GM19043 (cell line): Measurements from ENCODE around the gene TUBGCP5.
A peak's percentile ranks its signal among the peaks of the same experiment; 100 is the strongest.

Source experiments
- ATAC-seq: cut with Tn5 transposase; IDR thresholded peaks from one replicate; pipeline ENCODE4 v1.9.1; 2021; ENCODE audit warnings: low read depth; ENCODE audit not compliant: unreplicated experiment

Gene TUBGCP5

GRCh38 chr15:22979238-22980188, 59.9 kb downstream of the TUBGCP5 start:
- ATAC-seq = peak; percentile 38

DNA sequence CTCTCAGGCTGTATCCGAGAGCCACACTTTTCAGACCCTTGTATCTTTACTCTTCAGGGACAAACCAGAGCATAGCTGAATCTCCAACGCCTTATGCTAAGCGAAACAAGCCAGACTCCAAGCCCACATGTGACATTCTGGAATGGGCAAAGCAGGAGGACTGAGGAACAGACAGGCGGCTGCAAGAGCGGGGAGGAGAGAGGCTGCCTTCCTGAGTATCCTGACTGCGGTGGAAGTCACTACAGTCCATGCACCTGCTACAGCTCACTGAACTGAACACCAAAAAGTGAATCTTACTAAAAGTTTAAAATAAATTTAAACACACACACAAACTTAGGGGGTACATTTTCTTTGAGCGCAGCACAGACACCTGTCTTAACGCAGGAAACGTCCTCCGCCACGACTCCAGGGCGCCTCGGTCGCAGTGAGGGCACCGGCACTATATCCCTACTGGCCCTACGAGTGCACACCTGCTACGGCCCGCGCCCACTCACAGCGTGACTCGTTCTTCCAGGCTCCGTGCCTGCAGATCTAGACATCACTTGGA, 60.6 kb downstream of the TUBGCP5 start:
- peak; percentile 43 for ATAC-seq

DNA sequence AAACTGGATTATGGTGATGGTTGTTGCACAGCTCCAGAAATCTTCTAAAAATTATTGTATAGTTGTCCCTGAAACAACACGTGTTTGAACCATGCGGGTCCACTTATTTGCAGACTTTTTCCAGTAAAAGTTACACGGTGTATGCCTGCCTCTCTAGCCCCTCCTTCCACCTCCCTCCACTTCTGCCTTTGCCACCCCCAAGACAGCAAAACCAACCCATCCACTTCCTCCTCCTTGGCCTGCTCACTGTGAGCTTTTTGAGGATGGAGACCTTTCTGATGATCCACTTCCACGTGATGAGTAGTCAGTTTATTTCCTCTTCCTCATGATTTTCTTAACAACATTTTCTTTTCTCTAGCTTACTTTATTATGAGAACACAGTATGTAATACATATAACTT, 64.6 kb downstream of the TUBGCP5 start:
- no peak for ATAC-seq

DNA sequence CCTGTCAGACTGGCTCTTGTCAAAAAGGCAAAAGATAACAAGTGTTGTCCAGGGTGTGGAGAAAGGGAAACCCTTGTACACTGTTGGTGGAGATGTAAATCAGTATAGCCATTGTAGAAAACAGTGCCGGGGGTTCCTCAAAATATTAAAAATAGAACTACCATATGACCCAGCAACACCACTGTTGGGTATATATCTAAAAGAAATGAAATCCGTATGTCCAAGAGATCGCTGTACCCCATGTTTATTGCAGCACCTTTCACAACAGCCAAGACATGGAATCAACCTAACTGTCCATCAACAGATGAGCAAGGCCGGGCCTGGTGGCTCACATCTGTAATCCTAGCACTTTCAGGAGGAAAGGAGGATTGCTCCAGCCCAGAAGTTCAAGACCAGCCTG, 65.4 kb downstream of the TUBGCP5 start:
- no peak for ATAC-seq

DNA sequence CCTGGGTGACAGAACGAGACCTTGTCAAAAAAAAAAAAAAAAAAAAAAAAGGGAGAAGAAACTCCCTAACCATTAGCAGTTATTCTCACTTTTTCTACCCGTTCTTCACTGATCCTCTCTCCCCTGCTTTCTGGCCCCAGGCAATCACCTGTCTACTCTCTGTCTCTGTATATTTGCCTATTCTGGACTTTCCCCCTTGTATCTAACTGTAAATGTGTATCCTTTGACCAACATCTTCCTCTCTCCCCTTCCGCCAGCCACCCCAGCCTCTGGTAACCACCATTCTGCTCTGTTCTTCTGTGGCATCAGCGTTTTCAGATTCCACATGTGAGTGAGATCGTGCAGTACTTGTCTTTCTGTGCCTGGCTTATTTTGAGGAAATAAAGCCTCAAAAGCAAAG, 66.1 kb downstream of the TUBGCP5 start:
- ATAC-seq = peak; percentile 90

GRCh38 chr15:22969489-22969888, 69.9 kb downstream of the TUBGCP5 start:
- ATAC-seq = no peak

GRCh38 chr15:22968366-22968765, 71.0 kb downstream of the TUBGCP5 start:
- ATAC-seq = no peak

GRCh38 chr15:22967084-22967770, 72.1 kb downstream of the TUBGCP5 start:
- no peak for ATAC-seq

DNA sequence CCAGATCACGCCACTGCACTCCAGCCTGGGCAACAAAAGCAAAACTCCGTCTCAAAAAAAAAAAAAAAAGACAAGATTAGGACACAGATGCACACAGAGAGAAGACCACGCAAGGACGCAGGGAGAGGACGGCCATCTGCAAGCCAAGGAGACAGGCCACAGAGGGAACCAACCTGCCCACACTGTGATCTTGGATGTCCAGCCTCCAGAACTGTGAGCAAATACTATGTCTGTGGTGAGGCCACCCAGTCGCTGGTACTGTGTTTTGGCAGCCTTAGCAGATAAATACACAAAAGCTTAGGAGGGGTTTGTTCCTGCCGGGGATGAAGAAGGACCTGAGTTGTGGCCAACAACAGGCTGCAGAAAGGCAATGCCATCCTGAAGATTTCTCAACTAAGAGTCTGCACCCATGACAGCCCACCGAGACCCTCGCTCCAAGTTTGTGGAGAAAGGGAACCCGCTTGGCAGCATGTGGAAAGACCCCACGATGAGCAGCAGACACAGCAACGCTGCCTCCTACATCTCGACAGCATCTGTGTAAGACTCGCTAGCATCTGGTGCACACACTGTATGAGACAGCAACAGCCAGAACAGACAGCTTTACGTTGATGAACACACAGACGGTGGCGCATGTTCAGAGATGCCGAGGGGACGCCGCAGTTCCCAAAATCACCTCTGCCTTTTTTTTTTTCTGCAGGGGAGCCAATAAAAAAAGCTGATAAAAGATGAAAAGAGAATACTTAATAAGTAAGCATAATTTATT, 72.9 kb downstream of the TUBGCP5 start:
- ATAC-seq = no peak

DNA sequence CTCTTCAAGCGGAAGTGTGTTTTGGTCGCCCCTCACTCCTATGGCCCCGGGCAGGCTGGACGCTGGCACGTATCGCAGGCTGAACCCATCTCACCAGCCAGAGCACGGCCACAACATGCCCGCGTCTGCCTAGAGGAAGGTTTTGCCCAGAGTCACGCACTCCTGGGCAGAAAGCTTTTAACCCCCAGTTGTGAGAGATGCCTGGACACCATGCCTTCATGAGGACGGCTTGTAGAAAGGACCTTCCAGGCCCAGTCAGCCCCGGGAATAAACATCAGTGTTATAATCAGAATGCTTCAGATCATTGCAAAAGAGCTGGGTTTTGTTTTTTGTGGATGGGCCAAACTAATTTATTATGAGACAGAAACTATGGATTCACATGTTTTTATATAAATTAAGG, 75.7 kb downstream of the TUBGCP5 start:
- ATAC-seq = no peak

GRCh38 chr15:22962611-22963010, 76.8 kb downstream of the TUBGCP5 start:
- no peak for ATAC-seq

GRCh38 chr15:22961762-22962161, 77.6 kb downstream of the TUBGCP5 start:
- no peak for ATAC-seq

DNA sequence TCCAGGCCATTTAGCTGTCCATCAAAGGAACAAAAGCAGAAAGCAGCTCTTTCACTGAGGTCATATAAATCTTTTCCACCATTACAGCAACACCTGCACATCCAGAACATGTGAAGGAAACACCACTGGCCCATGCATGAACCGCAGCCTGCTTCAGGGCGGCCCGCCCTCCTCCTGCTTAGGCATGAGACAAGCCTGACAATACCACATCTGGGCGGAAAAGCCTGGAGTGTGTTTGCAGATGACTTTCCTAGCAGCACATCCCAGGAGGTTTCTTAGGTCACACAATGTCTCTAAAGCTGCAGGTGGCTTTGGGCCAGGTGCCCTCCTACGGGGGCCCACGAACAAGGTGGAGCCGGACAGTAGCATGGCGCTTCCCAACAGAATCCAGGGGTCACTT, 78.8 kb downstream of the TUBGCP5 start:
- no peak for ATAC-seq

GRCh38 chr15:22960126-22960525, 79.2 kb downstream of the TUBGCP5 start:
- no peak for ATAC-seq

DNA sequence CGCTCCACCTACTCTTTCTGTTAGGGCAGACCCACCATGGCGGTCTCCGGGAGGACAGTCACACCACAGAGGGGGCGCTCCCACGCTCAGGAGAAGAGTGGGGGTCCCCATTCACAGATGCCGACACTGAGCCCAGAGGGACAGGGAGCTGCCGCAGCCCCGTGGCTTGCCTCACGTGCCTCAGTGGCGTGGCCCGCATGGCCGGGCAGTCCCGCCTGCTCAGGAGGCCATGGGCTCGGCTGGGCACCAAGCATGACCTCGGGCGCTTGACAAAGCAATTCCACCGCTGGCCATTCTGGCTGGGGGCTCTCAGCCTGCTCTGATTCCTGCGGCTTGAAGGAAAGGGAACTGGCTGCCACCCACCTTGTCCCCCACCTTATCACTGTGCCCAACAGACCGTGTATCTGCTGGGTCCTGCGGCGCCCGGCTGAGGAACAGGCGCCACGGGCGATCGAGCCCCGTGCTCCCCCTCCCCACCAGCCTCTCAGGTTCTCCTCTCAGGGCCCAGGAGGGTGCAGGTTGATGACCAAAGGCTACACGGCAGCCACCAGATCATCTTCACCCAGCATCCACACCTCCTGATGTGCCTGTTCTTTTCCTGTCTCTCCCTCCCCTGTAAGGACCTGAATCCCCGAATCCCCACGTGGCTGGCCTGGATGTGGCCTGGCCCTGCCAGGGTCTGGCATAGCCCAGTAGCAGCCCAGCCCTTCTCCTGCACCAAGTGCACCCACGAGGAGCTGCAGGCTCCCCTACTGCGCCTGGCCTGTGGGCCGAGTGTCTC, 79.9 kb downstream of the TUBGCP5 start:
- no peak for ATAC-seq

DNA sequence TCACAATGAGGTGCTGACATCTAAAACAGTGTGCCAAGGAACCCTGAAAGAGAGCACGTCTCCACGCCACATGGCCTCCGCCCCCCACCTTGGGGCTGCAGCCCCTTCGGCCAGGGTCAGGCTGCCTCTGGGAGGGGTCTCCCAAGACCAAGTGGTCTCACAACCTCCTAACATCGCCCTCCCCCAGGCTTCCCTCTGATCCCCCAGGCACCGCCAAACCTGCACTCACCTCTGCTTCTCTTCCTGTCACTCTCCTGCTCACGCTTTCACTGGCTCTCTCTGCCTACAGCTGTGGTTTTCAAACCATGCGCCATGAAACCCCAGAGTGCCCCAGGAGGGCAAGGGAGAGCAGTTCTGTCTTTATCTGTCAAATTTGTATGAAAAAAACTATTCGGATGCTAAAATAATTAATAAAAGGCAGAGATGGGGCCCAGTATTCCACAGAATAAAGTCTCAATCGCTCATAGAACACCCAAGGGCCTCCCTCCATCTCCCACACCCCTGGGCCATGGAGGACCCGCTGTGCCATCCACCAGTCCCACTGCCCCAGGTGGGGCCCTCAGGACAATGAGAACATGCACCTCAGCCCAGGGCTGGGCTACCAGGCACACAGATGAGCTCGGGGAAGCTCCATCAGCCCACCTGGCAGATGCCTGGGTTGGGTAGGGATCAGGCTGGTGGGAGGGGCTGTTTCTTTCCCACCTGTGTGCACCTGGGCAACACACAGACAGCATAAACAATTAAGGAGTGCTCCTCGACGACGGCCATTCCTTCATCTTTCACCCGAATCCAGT, 80.7 kb downstream of the TUBGCP5 start:
- ATAC-seq = no peak

GRCh38 chr15:22956978-22957260, 82.5 kb downstream of the TUBGCP5 start:
- ATAC-seq = no peak

- ATAC-seq = no peak
These were observed 83.0 kb downstream of the TUBGCP5 start for GRCh38 chr15:22956257-22956977.
